Measurements from ENCODE around the gene RASD2.

DNA sequence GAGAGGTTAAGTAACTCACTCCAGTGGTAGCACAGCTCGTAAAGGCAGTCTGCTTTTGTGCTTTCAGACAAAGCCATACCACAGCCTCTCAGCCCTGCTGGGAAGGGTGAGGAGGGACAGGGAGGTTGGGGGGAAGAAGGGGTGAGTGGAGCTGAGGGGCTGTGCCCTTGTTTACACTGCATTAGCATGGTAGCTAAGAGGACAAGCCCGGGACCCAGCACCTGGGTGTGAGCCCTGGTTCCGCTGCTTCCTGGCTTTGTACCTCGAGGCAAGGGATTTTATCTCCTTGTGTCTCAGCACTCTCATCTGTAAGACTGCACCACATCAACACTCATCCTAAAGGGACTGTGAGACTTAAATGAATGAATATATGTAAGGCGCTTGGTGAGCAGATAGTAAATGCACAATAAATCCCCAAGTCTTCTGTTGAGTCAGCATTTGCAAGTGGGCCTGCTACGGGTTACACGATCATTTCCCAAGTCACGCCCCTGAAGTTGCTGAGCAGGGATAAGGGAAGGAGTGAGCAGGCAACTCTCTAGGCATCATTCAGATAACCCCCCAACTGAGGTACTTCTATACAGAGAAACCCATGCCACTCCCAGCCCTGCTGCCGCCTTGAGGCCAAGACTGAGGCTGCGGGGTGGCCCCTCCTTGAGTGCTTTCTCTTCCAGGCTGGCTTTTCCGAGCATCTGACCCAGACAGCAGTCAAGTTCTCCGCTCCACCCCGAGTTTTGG lies 7.5 kb downstream of the RASD2 start:
- TF ChIP-seq, protein P1, sequence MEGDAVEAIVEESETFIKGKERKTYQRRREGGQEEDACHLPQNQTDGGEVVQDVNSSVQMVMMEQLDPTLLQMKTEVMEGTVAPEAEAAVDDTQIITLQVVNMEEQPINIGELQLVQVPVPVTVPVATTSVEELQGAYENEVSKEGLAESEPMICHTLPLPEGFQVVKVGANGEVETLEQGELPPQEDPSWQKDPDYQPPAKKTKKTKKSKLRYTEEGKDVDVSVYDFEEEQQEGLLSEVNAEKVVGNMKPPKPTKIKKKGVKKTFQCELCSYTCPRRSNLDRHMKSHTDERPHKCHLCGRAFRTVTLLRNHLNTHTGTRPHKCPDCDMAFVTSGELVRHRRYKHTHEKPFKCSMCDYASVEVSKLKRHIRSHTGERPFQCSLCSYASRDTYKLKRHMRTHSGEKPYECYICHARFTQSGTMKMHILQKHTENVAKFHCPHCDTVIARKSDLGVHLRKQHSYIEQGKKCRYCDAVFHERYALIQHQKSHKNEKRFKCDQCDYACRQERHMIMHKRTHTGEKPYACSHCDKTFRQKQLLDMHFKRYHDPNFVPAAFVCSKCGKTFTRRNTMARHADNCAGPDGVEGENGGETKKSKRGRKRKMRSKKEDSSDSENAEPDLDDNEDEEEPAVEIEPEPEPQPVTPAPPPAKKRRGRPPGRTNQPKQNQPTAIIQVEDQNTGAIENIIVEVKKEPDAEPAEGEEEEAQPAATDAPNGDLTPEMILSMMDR (conservative IDR thresholded peaks at IDR 0.05 in 1 of 2, IDR thresholded peaks at IDR 0.05 in 1 of 2; ENCODE audit: low read depth in 1 of 2, low read length in 2 of 2), result peak; percentile 6 to 36
- no peak for TF ChIP-seq EZH2 (IDR thresholded peaks at IDR 0.05; ENCODE audit: low read length, missing control alignments)

Measured in fibroblast of lung (primary cell).